Muscle layer of duodenum (tissue), 2 donors: ENCODE results near the gene RCOR3.
"Not testable (repeated sequence)": the region's sequence is repeated elsewhere in the genome, so short reads cannot be mapped to it uniquely, and the experiment has no call there.

Experiments used
- H3K27ac ChIP-seq: one replicate; pipeline ENCODE4 v1.7.0; 2013; ENCODE audit warnings: mild to moderate bottlenecking, low read length
- H3K27me3 ChIP-seq: one replicate; pipeline ENCODE4 v1.7.0; 2013; ENCODE audit warnings: low read depth, mild to moderate bottlenecking, control low read depth, low read length
- H3K36me3 ChIP-seq, 2 donors: one replicate each; pipeline ENCODE4 v1.7.0; 2013; ENCODE audit warnings: low read length in 2 of 2, control low read depth in 1 of 2, mild to moderate bottlenecking in 1 of 2; ENCODE audit not compliant: insufficient read depth in 2 of 2, control insufficient read depth in 1 of 2
- H3K4me1 ChIP-seq, 2 donors: one replicate each; pipeline ENCODE4 v1.7.0; 2013; ENCODE audit warnings: low read length in 2 of 2, mild to moderate bottlenecking in 2 of 2, control low read depth in 1 of 2, moderate library complexity in 1 of 2; ENCODE audit not compliant: insufficient read depth in 2 of 2, control insufficient read depth in 1 of 2
- H3K4me3 ChIP-seq, 2 donors: one replicate each; pipeline ENCODE4 v1.7.0; 2013; ENCODE audit warnings: low read length in 2 of 2, low read depth in 1 of 2, mild to moderate bottlenecking in 1 of 2
- H3K9me3 ChIP-seq, 2 donors: one replicate each; pipeline ENCODE4 v1.7.0; 2013; ENCODE audit warnings: low read length in 2 of 2, control low read depth in 1 of 2, mild to moderate bottlenecking in 1 of 2; ENCODE audit not compliant: control insufficient read depth in 1 of 2
- donor health status: healthy.

RCOR3 gene

DNA sequence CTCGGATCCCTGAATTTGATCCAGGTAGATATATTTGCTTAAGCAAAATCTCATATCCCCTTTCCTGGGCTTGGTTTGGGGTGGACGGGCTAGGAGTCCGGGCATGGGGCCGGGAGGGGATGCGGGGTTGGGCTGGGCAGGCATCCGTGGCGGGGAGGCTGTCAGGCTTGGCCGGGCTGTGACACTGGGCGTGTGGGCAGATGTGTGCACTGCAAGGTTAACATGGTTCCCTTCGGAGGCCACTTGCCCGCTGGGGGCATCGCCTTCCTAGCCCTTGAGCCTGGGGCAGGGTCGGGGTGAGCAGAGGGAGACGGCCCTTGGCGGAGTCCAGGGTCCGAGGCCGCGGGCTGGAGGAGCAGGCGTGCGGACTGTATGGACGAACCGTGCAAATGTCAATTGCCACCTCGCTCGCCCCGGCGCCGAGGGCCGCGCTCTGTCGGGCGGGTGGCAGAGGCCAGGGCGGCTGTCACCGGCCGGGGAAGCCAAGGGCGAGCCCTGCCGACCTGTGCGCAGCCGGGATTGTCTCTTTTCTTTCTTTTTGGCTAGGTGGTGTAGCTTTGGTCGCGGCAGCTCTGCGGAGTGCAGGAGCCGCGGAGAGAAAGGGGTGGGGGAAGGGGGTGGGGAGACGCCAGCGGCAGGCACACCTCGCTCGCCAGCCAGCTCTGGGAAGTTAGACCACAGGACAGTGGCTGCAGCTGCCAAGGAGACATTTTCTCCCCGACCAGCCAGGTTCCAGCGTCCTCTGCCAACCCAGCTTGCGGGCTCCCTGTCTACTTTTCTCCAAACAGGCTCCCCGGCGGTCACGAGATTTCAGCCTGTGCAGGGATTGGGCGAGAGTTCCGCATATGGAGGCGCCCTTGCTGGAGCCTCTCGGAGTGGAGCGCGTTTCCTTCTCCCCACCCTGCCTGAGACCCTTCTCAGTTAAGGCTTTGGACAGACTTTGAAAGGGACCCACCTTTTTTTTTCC lies 1.3 kb downstream of the RCOR3 start:
- H3K4me1 ChIP-seq: peaks cover 16 to 20% of the 10 kb centered on the region in 2 donors
- peak overlapping the region; percentile 73 to 98 for H3K4me3 ChIP-seq
- H3K9me3 ChIP-seq: no peaks in the 10 kb centered on the region
- H3K36me3 ChIP-seq: no peaks in the 10 kb centered on the region
- no peaks in the 10 kb centered on the region for H3K27me3 ChIP-seq
- H3K27ac ChIP-seq: peak overlapping the region; percentile 45

GRCh38 chr1:211261229-211261628 lies 2.1 kb downstream of the RCOR3 start:
- Histone ChIP-seq H3K4me1 (peaks cover 16 to 20% of the 10 kb centered on the region in 2 donors), H3K27ac (peak overlapping the region; percentile 12), H3K36me3 (no peaks in the 10 kb centered on the region), H3K4me3 (peak overlapping the region; percentile 73 to 98), H3K27me3 (no peaks in the 10 kb centered on the region), H3K9me3 (no peaks in the 10 kb centered on the region)

GRCh38 chr1:211263022-211263421 lies 3.9 kb downstream of the RCOR3 start:
- H3K9me3 ChIP-seq, H3K27ac ChIP-seq, H3K36me3 ChIP-seq, H3K4me1 ChIP-seq, H3K4me3 ChIP-seq, H3K27me3 ChIP-seq: not testable (repeated sequence)

DNA sequence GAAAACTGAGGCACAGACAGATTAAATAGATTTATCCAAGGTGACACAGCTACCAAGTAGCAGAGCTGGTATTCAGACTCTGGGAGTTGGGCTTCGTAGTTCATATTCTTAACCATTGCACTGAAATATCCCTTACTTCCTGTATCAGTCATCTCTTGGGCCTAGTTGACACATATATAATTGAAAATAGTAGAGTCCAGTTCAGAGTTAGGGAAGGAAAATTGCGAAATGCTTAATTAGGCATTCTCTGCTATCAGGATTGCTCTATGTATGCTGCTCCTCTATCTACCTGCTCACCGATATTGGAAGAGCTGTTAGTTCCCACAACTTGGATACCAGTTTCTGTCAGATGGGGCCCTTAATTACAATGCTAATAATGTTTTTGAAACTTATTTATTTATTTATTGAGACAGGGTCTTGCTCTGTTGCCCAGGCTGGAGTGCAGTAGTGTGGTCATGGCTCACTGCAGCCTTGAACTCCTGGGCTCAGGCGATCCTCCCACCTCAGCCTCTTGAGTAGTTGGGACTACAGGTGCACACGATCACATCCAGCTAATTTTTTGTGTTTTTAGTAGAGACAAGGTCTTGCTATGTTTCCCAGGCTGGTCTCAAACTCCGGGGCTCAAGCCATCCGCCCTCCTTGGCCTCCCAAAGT lies 8.2 kb downstream of the RCOR3 start:
- H3K4me1 ChIP-seq: peaks cover 0 to 3% of the 10 kb centered on the region in 2 donors
- H3K27me3 ChIP-seq: no peaks in the 10 kb centered on the region
- H3K4me3 ChIP-seq: no peak overlapping the region
- no peak overlapping the region for H3K27ac ChIP-seq
- H3K36me3 ChIP-seq: peaks cover 12 to 18% of the 10 kb centered on the region in 2 donors
- no peaks in the 10 kb centered on the region for H3K9me3 ChIP-seq

DNA sequence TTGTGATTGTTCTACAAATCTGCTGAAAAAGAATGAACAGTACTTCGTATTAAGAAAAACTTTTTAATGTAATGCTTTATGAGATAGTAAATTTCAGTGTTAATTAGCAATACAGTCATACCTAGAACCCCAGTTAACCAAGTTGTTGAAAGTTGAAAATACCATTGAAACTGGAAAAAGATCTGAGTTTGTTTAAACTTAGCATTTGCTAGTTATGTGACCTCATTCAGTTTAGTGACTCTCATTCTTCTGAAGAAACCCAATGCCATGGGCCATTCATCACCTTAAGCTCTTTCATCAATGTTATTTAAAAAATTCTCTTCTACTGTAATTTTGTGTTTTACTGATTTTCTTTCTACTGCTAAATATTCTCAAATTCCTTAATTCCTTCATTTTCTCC lies 20.2 kb downstream of the RCOR3 start:
- H3K27ac ChIP-seq: no peak overlapping the region
- peaks cover 26 to 44% of the 10 kb centered on the region in 2 donors for H3K36me3 ChIP-seq
- H3K27me3 ChIP-seq: no peaks in the 10 kb centered on the region
- H3K4me1 ChIP-seq: peaks cover 0 to 12% of the 10 kb centered on the region in 2 donors
- H3K9me3 ChIP-seq: no peaks in the 10 kb centered on the region
- H3K4me3 ChIP-seq: no peak overlapping the region

DNA sequence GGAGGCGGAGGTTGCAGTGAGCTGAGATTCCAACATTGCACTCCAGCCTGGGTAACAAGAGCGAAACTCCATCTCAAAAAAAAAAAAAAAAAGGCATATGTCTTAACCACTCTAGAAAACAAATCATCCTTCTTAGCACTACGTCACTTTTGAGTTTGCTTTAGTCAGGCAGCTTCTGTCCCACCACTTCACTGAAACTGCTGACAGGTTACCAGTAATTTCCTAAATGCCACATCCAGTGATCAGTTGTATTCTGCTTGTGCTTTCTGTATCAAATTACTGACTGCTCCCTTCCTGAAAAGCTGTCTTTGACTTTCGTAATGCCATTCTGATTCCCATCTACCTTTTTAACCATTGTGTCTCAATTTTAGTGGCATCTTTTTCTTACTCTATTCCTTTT lies 21.7 kb downstream of the RCOR3 start:
- Histone ChIP-seq H3K27me3 (no peaks in the 10 kb centered on the region), H3K4me3 (no peak overlapping the region), H3K36me3 (peaks cover 36 to 40% of the 10 kb centered on the region in 2 donors), H3K27ac (no peak overlapping the region), H3K9me3 (no peaks in the 10 kb centered on the region), H3K4me1 (peaks cover 0 to 2% of the 10 kb centered on the region in 2 donors)

- Histone ChIP-seq H3K9me3 (no peaks in the 10 kb centered on the region), H3K27ac (no peak overlapping the region), H3K27me3 (no peaks in the 10 kb centered on the region), H3K4me1 (no peaks in the 10 kb centered on the region), H3K4me3 (no peak overlapping the region), H3K36me3 (peaks cover 37 to 38% of the 10 kb centered on the region in 2 donors)
Measured at GRCh38 chr1:211281320-211282022, 22.3 kb downstream of the RCOR3 start.

DNA sequence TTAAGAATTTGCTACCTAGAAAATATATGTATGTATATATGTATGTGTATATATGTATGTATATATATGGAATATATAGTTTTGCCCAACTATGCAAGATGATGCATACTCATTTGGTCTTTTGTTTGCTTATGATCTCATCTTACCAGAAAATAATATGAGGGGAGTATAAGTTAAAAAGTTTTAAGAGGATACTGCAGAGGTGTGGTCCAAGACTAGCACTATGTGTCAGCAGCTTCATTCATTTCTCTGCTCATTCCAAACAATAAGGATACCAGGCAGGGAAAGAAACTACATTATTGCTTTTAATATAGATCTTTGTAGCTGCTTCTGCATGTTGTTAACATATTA lies 22.8 kb downstream of the RCOR3 start:
- no peak overlapping the region for H3K27ac ChIP-seq
- H3K36me3 ChIP-seq: peaks cover 41 to 42% of the 10 kb centered on the region in 2 donors

GRCh38 chr1:211285196-211285595 lies 26.0 kb downstream of the RCOR3 start:
- Histone ChIP-seq H3K9me3 (no peaks in the 10 kb centered on the region), H3K27ac (no peak overlapping the region), H3K4me3 (no peak overlapping the region), H3K27me3 (no peaks in the 10 kb centered on the region), H3K36me3 (peaks cover 37 to 46% of the 10 kb centered on the region in 2 donors), H3K4me1 (no peaks in the 10 kb centered on the region)

More for the DNA sequence above, 22.8 kb downstream of the RCOR3 start:
- no peak overlapping the region for H3K4me3 ChIP-seq
- no peaks in the 10 kb centered on the region for H3K27me3 ChIP-seq
- no peaks in the 10 kb centered on the region for H3K9me3 ChIP-seq
- H3K4me1 ChIP-seq: no peaks in the 10 kb centered on the region

GRCh38 chr1:211287218-211287617 lies 28.1 kb downstream of the RCOR3 start:
- no peaks in the 10 kb centered on the region for H3K27me3 ChIP-seq
- no peaks in the 10 kb centered on the region for H3K4me1 ChIP-seq
- no peak overlapping the region for H3K4me3 ChIP-seq
- peaks cover 46 to 49% of the 10 kb centered on the region in 2 donors for H3K36me3 ChIP-seq
- H3K27ac ChIP-seq: no peak overlapping the region
- H3K9me3 ChIP-seq: no peaks in the 10 kb centered on the region

DNA sequence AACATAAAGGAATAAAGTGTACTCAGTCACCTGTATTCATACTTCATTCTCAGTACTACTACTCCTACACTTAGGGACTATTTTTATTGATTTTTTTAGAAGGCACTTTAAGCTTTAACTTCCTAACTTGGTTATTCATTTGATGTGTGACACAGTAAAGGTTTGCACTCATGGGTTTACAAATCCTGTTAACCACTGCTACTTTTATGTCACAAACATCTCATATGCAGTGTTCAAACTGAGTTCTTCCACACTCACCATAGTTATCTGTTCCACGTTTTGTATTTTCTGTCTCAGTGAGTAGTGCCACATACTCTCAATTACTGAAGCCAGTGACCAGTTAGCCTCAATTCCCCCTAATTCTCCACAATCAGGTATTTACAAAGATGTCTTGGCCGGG lies 33.2 kb downstream of the RCOR3 start:
- peaks cover 53 to 56% of the 10 kb centered on the region in 2 donors for H3K36me3 ChIP-seq

More for the DNA sequence above, 33.2 kb downstream of the RCOR3 start:
- Histone ChIP-seq H3K9me3 (no peaks in the 10 kb centered on the region), H3K4me3 (no peak overlapping the region), H3K27ac (no peak overlapping the region), H3K27me3 (no peaks in the 10 kb centered on the region), H3K4me1 (no peaks in the 10 kb centered on the region)
